GM12878 (cell line): ENCODE results near the gene PLEKHA7.

ENCODE experiments used
- CEBPZ ChIP-seq: fragments of 150-350 bp; IDR thresholded peaks from 2 replicates; pipeline ENCODE4 v1.6.1; 2016; ENCODE audit warnings: low read depth, low read length
- HCFC1 ChIP-seq: fragments of 150-350 bp; IDR thresholded peaks from 2 replicates; pipeline ENCODE4 v1.6.1; 2014; ENCODE audit warnings: low read length
- HDAC6 ChIP-seq: fragments of 200-600 bp; sonication (generic); IDR thresholded peaks from one replicate; pipeline ENCODE4 v1.8.0; 2017; ENCODE audit warnings: antibody characterized with exemption; ENCODE audit not compliant: unreplicated experiment
- POLR2AphosphoS5 ChIP-seq: IDR thresholded peaks from 2 replicates; pipeline ENCODE4 v1.6.1; 2011; ENCODE audit warnings: mild to moderate bottlenecking, low read length, inconsistent platforms

- no peak for TF ChIP-seq CEBPZ
- no peak for TF ChIP-seq POLR2AphosphoS5
- no peak for TF ChIP-seq HCFC1
- TF ChIP-seq HDAC6: no peak
These were observed 193.7 kb downstream of the PLEKHA7 start for GRCh38 chr11:16820324-16821092.
